ENCODE results near the gene NOXO1. TPM values are rescaled to one million over a fixed set of nuclear protein-coding genes. Genes with fewer than 3 reads are reported as not detected.
"Not testable (repeated sequence)": the region's sequence is repeated elsewhere in the genome, so short reads cannot be mapped to it uniquely, and the experiment has no call there.

The NOXO1 gene
- total RNA-seq, 3 donors from 2014 or later = 0.88 to 0.98 TPM; not detected in 1

DNA sequence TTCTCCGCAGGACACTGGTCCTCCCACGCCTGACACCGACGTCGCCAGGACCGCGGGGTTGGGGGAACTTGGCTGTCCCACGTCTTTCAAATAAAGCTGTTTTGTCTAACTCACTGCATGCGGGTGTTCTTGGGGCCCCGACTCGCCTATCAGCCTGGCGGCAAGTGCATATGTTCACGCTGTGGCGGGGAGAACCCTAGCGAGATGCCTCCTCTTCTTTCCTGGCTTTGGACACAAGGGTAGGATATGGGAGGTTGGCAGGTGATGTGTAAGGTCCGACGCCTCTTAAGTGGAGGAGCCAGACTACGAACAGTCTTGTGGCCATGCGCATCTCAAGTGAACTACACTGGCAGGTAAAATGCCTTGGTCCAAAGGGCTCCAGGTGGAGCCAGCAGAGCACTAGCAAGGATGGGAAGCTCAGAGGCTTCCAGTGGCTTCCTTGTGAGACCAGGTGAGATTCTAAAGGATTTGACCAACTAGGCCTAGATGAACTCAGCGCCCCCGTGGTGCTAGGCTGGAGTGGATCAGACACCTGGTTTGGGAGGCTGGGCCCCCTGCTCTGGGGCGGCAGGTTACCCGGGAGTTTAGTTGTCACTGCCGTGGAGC is 15.8 kb downstream of the NOXO1 start:
- TF ChIP-seq CTCF (IDR thresholded peaks at IDR 0.05) (peak in 1 of 3 donors; percentile 4), POLR2AphosphoS5 (IDR thresholded peaks at IDR 0.05) (no peak), POLR2A (IDR thresholded peaks at IDR 0.05) (no peak)
- intact Hi-C loops (cut with DNase I; ENCODE audit: low total_unique reads) = no loop called here
- H3K27ac ChIP-seq = peak overlapping the region; percentile 98 to 99

DNA sequence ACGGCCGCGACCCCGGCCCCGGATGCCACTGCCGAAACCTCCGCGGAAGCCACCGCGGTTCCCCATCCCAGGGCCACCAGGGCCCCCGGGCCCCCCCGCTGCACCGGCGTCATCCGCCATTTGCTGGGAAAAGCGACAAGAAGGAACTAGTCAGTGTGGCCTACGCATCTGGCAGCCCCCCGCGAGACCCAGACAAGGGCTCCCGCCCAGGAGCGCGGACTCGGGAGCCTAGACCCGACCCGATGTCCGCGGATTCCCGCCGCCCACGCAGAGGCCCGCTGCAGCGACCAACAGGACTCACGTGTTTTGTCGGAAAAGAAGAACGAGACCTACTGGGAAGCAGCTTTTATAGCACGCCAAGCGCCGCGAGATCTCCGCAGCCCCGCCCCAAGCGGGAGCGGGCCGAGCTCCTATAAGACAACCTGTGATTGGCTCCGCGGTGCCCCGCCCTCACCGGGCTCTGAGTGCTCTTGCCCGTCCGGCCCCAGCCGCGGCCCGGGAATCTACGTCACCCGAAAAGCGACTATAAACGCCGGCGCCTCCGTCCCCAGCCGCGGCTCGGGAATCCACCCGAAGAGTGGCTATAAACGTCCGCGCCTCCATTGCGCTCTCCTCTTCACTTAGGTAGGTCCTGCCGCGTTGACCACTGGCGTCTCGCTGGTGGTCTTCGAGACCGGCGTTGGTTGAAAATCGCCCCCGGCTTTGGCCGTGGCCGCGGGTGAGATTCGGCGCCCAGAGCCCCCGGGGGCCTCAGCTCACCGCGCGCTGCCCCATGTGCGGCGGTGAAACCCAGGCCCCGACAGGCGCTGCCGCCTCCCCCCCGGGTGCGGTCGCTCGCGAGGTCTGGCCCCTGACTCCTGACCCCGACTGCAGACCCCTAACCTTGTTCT is 16.5 kb downstream of the NOXO1 start, which contains the start of gene RPS2:
Gene RPS2, minus strand, starts transcription at position 321 of the 890 bp plus-strand sequence. Its CDS starts 201 bp downstream, at position 120.
- peak; percentile 99 for DNase-seq (ENCODE audit: low spot score in 2 of 2)
- no peaks in the 10 kb centered on the region for H3K36me3 ChIP-seq
- H3K9me3 ChIP-seq = no peaks in the 10 kb centered on the region
- peak within 1 kb of the TSS; percentile 98 to 99 for H3K27ac ChIP-seq
- intact Hi-C loops (cut with DNase I; ENCODE audit: low total_unique reads) = no loop called here
- peak in 1 of 3 donors; percentile 21 for TF ChIP-seq CTCF (IDR thresholded peaks at IDR 0.05)
- peak; percentile 99 to 100 (median 100) for TF ChIP-seq POLR2AphosphoS5 (IDR thresholded peaks at IDR 0.05)
- peak; percentile 97 for TF ChIP-seq POLR2A (IDR thresholded peaks at IDR 0.05)
- peaks cover 3 to 16% of the 10 kb centered on the region in 2 donors for H3K4me1 ChIP-seq
- peak within 1 kb of the TSS; percentile 91 to 95 (median 94) for H3K4me3 ChIP-seq
- no peaks in the 10 kb centered on the region for H3K27me3 ChIP-seq

More for the DNA sequence above, 15.8 kb downstream of the NOXO1 start:
- H3K4me1 ChIP-seq = peaks cover 3 to 12% of the 10 kb centered on the region in 2 donors
- no peaks in the 10 kb centered on the region for H3K36me3 ChIP-seq
- H3K4me3 ChIP-seq = peak overlapping the region; percentile 91 to 95 (median 94)
- no peaks in the 10 kb centered on the region for H3K9me3 ChIP-seq
- no peak for DNase-seq (ENCODE audit: low spot score in 2 of 2)
- no peaks in the 10 kb centered on the region for H3K27me3 ChIP-seq

GRCh38 chr16:1963806-1964505 is 17.3 kb downstream of the NOXO1 start:
- Histone ChIP-seq H3K36me3 (no peaks in the 10 kb centered on the region), H3K4me3 (peak overlapping the region; percentile 91 to 95 (median 94)), H3K27me3 (no peaks in the 10 kb centered on the region), H3K4me1 (peaks cover 5 to 16% of the 10 kb centered on the region in 2 donors), H3K27ac (peak overlapping the region; percentile 98 to 99), H3K9me3 (no peaks in the 10 kb centered on the region)
- intact Hi-C loops (cut with DNase I; ENCODE audit: low total_unique reads) = no loop called here
- no peak for DNase-seq (ENCODE audit: low spot score in 2 of 2)
- TF ChIP-seq CTCF (IDR thresholded peaks at IDR 0.05) (no peak), POLR2AphosphoS5 (IDR thresholded peaks at IDR 0.05) (no peak), POLR2A (IDR thresholded peaks at IDR 0.05) (no peak)

GRCh38 chr16:1962161-1963153 is 18.8 kb downstream of the NOXO1 start:
- DNase-seq (ENCODE audit: low spot score in 2 of 2); intact Hi-C loops (cut with DNase I; ENCODE audit: low total_unique reads); H3K9me3 ChIP-seq; H3K27me3 ChIP-seq; H3K36me3 ChIP-seq: not testable (repeated sequence)
- H3K4me1 ChIP-seq = peaks cover 5 to 16% of the 10 kb centered on the region in 2 donors
- peak overlapping the region in 2 of 3 donors; percentile 94 to 95 for H3K4me3 ChIP-seq
- peak overlapping the region in 1 of 2 donors; percentile 17 for H3K27ac ChIP-seq

Data from breast epithelium (tissue), 4 donors.